Hematopoietic multipotent progenitor cell (in vitro differentiated cells): Measurements from ENCODE around the gene GATAD1. TPM values are rescaled to one million over a fixed set of nuclear protein-coding genes. Genes with fewer than 3 reads are reported as not detected.
"Not testable (repeated sequence)": the region's sequence is repeated elsewhere in the genome, so short reads cannot be mapped to it uniquely, and the experiment has no call there.

Experiments
- DNase-seq, 3 donors: peaks; one replicate each; pipeline ENCODE4 v3.0.0-alpha.2; 2011 to 2015; ENCODE audit warnings: low read depth in 2 of 3, low spot score in 2 of 3
- total RNA-seq: library from RNA; depleted of rRNA; stranded (reverse); fragments of >200 nt; gene quantifications from one replicate; pipeline ENCODE4 v1.2.3, GENCODE V29; 2012

GATAD1 gene
- total RNA-seq, 1 donor, result 17.8 TPM

- DNase-seq, result no peak
Observed at GRCh38 chr7:92478711-92479110, 31.4 kb downstream of the GATAD1 start.

DNA sequence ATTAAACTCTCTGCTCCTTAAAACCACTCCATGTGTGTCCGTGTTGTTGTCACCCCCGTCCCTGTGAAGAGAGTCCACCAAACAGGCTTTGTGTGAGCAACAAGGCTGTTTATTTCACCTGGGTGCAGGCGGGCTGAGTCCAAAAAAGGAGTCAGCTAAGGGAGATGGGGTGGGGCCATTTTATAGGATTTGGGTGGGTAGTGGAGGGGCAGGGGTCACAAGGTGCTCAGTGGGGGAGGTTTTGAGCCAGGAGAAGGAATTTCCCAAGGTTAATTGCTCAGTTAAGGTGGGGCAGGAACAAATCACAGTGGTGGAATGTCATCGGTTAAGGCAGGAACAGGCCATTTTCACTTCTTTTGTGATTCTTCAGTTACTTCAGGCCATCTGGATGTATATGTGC, 31.9 kb downstream of the GATAD1 start:
- not testable (repeated sequence) for DNase-seq

DNA sequence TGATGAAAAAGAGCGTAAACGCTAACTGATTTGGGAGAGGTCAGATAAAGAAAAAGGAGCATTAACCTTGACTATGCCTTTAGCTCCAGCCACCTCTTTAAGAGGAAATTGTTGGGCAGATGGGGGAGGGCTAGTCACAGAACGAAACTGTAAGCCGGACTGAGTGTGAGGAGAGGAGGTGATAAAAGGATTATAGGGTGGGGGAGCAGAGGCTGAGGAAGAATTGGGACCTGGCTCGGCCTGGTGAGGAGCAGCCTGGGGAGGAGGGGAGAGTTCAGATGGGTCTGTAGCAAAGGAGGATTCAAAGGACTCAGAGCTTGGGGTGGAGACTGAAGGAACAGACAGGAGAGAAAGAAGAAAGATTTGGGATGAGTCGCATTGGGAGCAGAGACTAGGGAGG, 36.3 kb downstream of the GATAD1 start:
- not testable (repeated sequence) for DNase-seq

- DNase-seq, result not testable (repeated sequence)
Observed at GRCh38 chr7:92484226-92484625, 36.9 kb downstream of the GATAD1 start.

- DNase-seq, result no peak
Observed at GRCh38 chr7:92485267-92485892, 38.1 kb downstream of the GATAD1 start.

GRCh38 chr7:92485974-92486373, 38.7 kb downstream of the GATAD1 start:
- no peak for DNase-seq

DNA sequence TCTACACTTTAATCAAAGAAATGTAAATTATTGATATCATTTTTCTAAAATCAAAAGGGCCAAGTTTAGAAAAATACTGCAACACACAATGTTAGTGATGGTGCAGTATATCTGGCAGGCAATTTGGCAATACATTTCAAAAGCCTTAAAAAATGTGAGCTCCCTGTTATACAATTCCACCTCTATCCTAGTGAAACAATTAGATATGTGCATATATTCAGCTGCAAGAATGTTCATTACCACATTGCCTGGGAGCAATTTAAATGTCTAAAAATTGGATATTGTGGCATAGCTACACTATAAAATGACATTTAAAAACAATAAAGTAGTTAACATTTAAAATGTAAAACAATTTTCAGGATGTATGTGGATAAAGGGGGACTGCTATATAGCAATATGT, 40.5 kb downstream of the GATAD1 start:
- DNase-seq, result no peak

- DNase-seq, result no peak
Observed at GRCh38 chr7:92489634-92490033, 42.4 kb downstream of the GATAD1 start.

DNA sequence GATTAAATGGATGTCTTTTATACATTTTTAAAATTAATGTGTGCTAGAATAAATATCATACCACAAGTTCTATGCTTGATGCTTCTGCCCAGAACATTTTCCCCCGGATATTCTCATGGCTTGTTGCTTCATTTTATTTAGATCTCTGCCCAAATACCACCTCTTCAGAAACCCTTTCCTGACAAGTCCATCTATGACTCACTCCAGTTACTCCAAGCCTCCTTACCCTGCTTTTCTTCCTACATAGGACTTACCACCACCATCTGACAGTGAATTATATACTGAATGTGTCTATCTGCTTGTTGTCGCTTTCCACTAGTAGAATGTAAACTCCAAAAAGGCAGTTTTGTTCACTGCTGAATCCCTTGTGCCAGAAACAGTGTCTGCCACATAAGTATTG, 49.6 kb downstream of the GATAD1 start:
- no peak for DNase-seq

- no peak for DNase-seq
Observed at GRCh38 chr7:92498557-92498956, 51.3 kb downstream of the GATAD1 start.

GRCh38 chr7:92503767-92504166, 56.5 kb downstream of the GATAD1 start:
- DNase-seq, result no peak

GRCh38 chr7:92504563-92504962, 57.3 kb downstream of the GATAD1 start:
- DNase-seq, result no peak

- DNase-seq, result no peak
Observed at GRCh38 chr7:92506363-92506762, 59.1 kb downstream of the GATAD1 start.

- DNase-seq, result no peak
Observed at GRCh38 chr7:92508946-92509345, 61.7 kb downstream of the GATAD1 start.

Other genes starting within 250 kb of the GATAD1 start
- 22.1 TPM for gene KRIT1, start 201.6 kb upstream of the GATAD1 start, total RNA-seq
- 17.0 TPM for gene ANKIB1, start 201.5 kb upstream of the GATAD1 start, total RNA-seq
- under 0.01 TPM for gene ERVW-1, start 30.5 kb downstream of the GATAD1 start, total RNA-seq
- 11.3 TPM for gene PEX1, start 81.0 kb downstream of the GATAD1 start, total RNA-seq
- 14.0 TPM for gene RBM48, start 81.3 kb downstream of the GATAD1 start, total RNA-seq
- gene FAM133B, start 142.9 kb downstream of the GATAD1 start, total RNA-seq, result 6.2 TPM